ENCODE measurements around the gene HRH1. TPM values are rescaled to one million over a fixed set of nuclear protein-coding genes. Genes with fewer than 3 reads are reported as not detected.

HRH1 gene
- total and polyA plus RNA-seq, 2 donors (not counting 3 experiments of a cell fraction or from before 2014, with no cell fraction given): 16.2 to 21.2 TPM

DNA sequence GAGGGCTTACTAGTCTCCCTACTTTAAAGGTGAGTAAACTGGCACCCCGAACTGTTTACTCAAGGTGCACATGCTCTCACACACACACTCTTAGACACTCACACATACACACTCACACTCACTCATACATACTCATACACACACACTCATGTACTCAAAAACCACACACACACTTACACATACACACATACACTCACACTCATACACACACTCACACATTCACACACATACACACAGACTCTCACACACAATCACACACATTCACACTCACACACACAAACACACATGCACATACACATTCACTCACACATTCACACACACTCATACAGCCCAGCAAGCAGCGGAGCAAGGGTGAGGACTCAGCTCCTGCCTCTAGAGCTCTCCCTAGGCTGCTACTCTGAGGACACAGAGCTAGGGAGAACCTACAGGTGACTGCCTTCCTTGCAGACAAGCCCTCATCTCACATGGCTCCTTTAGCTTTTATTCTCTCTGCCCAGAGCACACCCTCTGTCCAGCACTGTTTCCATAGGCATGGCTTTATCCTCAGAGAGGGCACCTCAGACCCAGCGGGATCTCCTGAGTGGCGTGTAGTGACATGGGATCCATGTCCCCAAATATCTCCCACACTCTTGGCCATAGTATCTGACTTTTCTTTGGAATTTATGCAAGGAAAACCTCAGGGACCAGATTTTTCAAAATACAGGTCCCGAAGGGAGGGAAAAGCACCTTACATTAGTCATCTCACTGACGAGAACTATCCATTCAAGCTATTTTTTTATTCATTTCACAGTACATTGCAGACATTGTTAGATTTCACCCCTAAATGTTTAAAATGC lies 91.8 kb downstream of the HRH1 start:
- DNase-seq (ENCODE audit: low read depth, low spot score) (no peak), FAIRE-seq (peak; percentile 43)
- dilution Hi-C loops (cut with MboI; ENCODE audit: extremely low pct_ligation_motif_present, low sequenced_read_pairs): no loop called here
- H3K4me2 ChIP-seq (ENCODE audit: insufficient read depth, low read length): no peak overlapping the region
- intact Hi-C loops (cut with micrococcal nuclease): loop anchor here (2.0 kb wide), 1 partner anchor 27 kb away; the partner anchor contains the start of gene ATG7
- no peaks in the 10 kb centered on the region for H4K20me1 ChIP-seq (replicated peaks; ENCODE audit: control insufficient read depth, extremely low read depth, insufficient read depth, low read length)
- no peak overlapping the region for H2AFZ ChIP-seq (ENCODE audit: low read depth, low read length)
- BruUV-seq (replicated peaks): no TSS peak
- H3K4me1 ChIP-seq (ENCODE audit: control insufficient read depth, extremely low read depth, insufficient read depth, low read length): peaks cover 2% of the 10 kb centered on the region
- TF ChIP-seq POLR2A (IDR thresholded peaks at IDR 0.05; ENCODE audit: low read depth, low read length) (no peak), FOS (IDR thresholded peaks at IDR 0.05; ENCODE audit: borderline replicate concordance, insufficient read depth, low read length) (no peak), POLR2AphosphoS5 (IDR thresholded peaks at IDR 0.05; ENCODE audit: insufficient read depth, low read depth, low read length) (no peak), JUN (IDR thresholded peaks at IDR 0.05; ENCODE audit: borderline replicate concordance, insufficient read depth, insufficient read length, low read depth) (no peak), GATA2 (IDR thresholded peaks at IDR 0.05; ENCODE audit: insufficient read depth, insufficient read length, low read depth, low read length) (no peak), MYC (IDR thresholded peaks at IDR 0.05; ENCODE audit: low read depth, low read length) (no peak), EZH2 (IDR thresholded peaks at IDR 0.05; ENCODE audit: borderline replicate concordance, low read depth, low read length, severe bottlenecking) (no peak)
- TF ChIP-seq, protein P1, sequence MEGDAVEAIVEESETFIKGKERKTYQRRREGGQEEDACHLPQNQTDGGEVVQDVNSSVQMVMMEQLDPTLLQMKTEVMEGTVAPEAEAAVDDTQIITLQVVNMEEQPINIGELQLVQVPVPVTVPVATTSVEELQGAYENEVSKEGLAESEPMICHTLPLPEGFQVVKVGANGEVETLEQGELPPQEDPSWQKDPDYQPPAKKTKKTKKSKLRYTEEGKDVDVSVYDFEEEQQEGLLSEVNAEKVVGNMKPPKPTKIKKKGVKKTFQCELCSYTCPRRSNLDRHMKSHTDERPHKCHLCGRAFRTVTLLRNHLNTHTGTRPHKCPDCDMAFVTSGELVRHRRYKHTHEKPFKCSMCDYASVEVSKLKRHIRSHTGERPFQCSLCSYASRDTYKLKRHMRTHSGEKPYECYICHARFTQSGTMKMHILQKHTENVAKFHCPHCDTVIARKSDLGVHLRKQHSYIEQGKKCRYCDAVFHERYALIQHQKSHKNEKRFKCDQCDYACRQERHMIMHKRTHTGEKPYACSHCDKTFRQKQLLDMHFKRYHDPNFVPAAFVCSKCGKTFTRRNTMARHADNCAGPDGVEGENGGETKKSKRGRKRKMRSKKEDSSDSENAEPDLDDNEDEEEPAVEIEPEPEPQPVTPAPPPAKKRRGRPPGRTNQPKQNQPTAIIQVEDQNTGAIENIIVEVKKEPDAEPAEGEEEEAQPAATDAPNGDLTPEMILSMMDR (IDR thresholded peaks at IDR 0.05; ENCODE audit: extremely low read depth in 1 of 2, insufficient read depth in 1 of 2, low read depth in 1 of 2, low read length in 2 of 2): no peak
- TF ChIP-seq, protein P2, sequence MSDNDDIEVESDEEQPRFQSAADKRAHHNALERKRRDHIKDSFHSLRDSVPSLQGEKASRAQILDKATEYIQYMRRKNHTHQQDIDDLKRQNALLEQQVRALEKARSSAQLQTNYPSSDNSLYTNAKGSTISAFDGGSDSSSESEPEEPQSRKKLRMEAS (IDR thresholded peaks at IDR 0.05; ENCODE audit: insufficient read depth, insufficient read length): no peak
- no peak overlapping the region for H3K27ac ChIP-seq (ENCODE audit: insufficient read depth, low read depth, low read length)
- H3K79me2 ChIP-seq (ENCODE audit: control insufficient read depth, insufficient read depth, low read length): peaks cover 15% of the 10 kb centered on the region
- CTCF ChIA-PET: interaction anchor here (1.2 to 2.9 kb wide), 3 partner anchors 26 to 91 kb away, joined by 3 to 9 read pairs (median 5); partner anchors contain the start of gene ATG7
- no peak overlapping the region for H3K4me3 ChIP-seq (replicated peaks in 1 of 3; ENCODE audit: insufficient read depth in 1 of 3, low read depth in 1 of 3, low read length in 3 of 3)
- POLR2A ChIA-PET: no interaction called here
- H3K9me1 ChIP-seq (replicated peaks; ENCODE audit: control insufficient read depth, extremely low read depth, insufficient read depth, low read length): no peaks in the 10 kb centered on the region
- H3K36me3 ChIP-seq (ENCODE audit: control insufficient read depth in 2 of 2, extremely low read depth in 1 of 2, insufficient read depth in 2 of 2, low read length in 2 of 2): no peaks in the 10 kb centered on the region
- no peaks in the 10 kb centered on the region for H3K9me3 ChIP-seq (replicated peaks; ENCODE audit: control insufficient read depth, insufficient read depth, low read length)
- no peak overlapping the region for H3K9ac ChIP-seq (replicated peaks; ENCODE audit: extremely low read depth, insufficient read depth, low read length)
- H3K27me3 ChIP-seq (ENCODE audit: control insufficient read depth in 2 of 2, insufficient read depth in 2 of 2, low read length in 2 of 2): no peaks in the 10 kb centered on the region
